ENCODE results near the gene SRGAP1. TPM values are rescaled to one million over a fixed set of nuclear protein-coding genes. Genes with fewer than 3 reads are reported as not detected.

The SRGAP1 gene
- total RNA-seq, 1 donor from 2014 or later = 49.3 TPM

GRCh38 chr12:63935361-63935760 is 90.9 kb downstream of the SRGAP1 start:
- no peak overlapping the region for H3K27ac Mint-ChIP-seq (ENCODE audit: unreplicated experiment)
- no peak for DNase-seq (ENCODE audit: low spot score)
- no peaks in the 10 kb centered on the region for H3K36me3 Mint-ChIP-seq (ENCODE audit: low read depth, unreplicated experiment)
- peaks cover 5% of the 10 kb centered on the region for H3K27me3 Mint-ChIP-seq (ENCODE audit: unreplicated experiment)
- no peak overlapping the region for H3K4me3 Mint-ChIP-seq (ENCODE audit: unreplicated experiment)
- peaks cover 57% of the 10 kb centered on the region for H3K4me1 Mint-ChIP-seq (ENCODE audit: unreplicated experiment)
- H3K9me3 Mint-ChIP-seq (ENCODE audit: unreplicated experiment) = no peaks in the 10 kb centered on the region
- TF ChIP-seq CTCF (IDR thresholded peaks at IDR 0.05; ENCODE audit: unreplicated experiment) = no peak

GRCh38 chr12:63937378-63938316 is 93.1 kb downstream of the SRGAP1 start:
- DNase-seq (ENCODE audit: low spot score) = no peak
- H3K27me3 Mint-ChIP-seq (ENCODE audit: unreplicated experiment) = peaks cover 5% of the 10 kb centered on the region
- TF ChIP-seq CTCF (IDR thresholded peaks at IDR 0.05; ENCODE audit: unreplicated experiment) = no peak
- no peaks in the 10 kb centered on the region for H3K9me3 Mint-ChIP-seq (ENCODE audit: unreplicated experiment)
- peaks cover 69% of the 10 kb centered on the region for H3K4me1 Mint-ChIP-seq (ENCODE audit: unreplicated experiment)
- no peaks in the 10 kb centered on the region for H3K36me3 Mint-ChIP-seq (ENCODE audit: low read depth, unreplicated experiment)
- H3K27ac Mint-ChIP-seq (ENCODE audit: unreplicated experiment) = peak overlapping the region; percentile 54
- H3K4me3 Mint-ChIP-seq (ENCODE audit: unreplicated experiment) = no peak overlapping the region

- DNase-seq (ENCODE audit: low spot score) = peak; percentile 40
- Mint-ChIP-seq H3K27ac (ENCODE audit: unreplicated experiment) (peak overlapping the region; percentile 98), H3K36me3 (ENCODE audit: low read depth, unreplicated experiment) (no peaks in the 10 kb centered on the region), H3K4me1 (ENCODE audit: unreplicated experiment) (peaks cover 86% of the 10 kb centered on the region), H3K4me3 (ENCODE audit: unreplicated experiment) (no peak overlapping the region), H3K9me3 (ENCODE audit: unreplicated experiment) (no peaks in the 10 kb centered on the region), H3K27me3 (ENCODE audit: unreplicated experiment) (peaks cover 9% of the 10 kb centered on the region)
- no peak for TF ChIP-seq CTCF (IDR thresholded peaks at IDR 0.05; ENCODE audit: unreplicated experiment)
These were observed 96.0 kb downstream of the SRGAP1 start for GRCh38 chr12:63940310-63941005.

GRCh38 chr12:63941166-63941800 is 96.8 kb downstream of the SRGAP1 start:
- DNase-seq (ENCODE audit: low spot score) = no peak
- Mint-ChIP-seq H3K27ac (ENCODE audit: unreplicated experiment) (peak overlapping the region; percentile 98), H3K36me3 (ENCODE audit: low read depth, unreplicated experiment) (peaks cover 3% of the 10 kb centered on the region), H3K9me3 (ENCODE audit: unreplicated experiment) (no peaks in the 10 kb centered on the region), H3K4me3 (ENCODE audit: unreplicated experiment) (no peak overlapping the region), H3K4me1 (ENCODE audit: unreplicated experiment) (peaks cover 94% of the 10 kb centered on the region), H3K27me3 (ENCODE audit: unreplicated experiment) (peaks cover 9% of the 10 kb centered on the region)
- no peak for TF ChIP-seq CTCF (IDR thresholded peaks at IDR 0.05; ENCODE audit: unreplicated experiment)

Measured in endothelial cell (in vitro differentiated cells).